ENCODE results near the gene TMEM50A. TPM values are rescaled to one million over a fixed set of nuclear protein-coding genes. Genes with fewer than 3 reads are reported as not detected.
"Not testable (repeated sequence)": the region's sequence is repeated elsewhere in the genome, so short reads cannot be mapped to it uniquely, and the experiment has no call there.

The TMEM50A gene
- total RNA-seq, 1 experiment from 2014 or later, result 95.9 TPM

- not testable (repeated sequence) for H3K27me3 ChIP-seq (ENCODE audit: insufficient read depth, low read length); H3K4ac ChIP-seq (ENCODE audit: low read depth, low read length)
- WGBS (ENCODE audit: extremely low coverage, insufficient read length, low lambda C conversion rate), result no CpG with 5 or more reads among the region's 9 CpGs
Measured at GRCh38 chr1:25322127-25322526, 16.0 kb upstream of the TMEM50A start.

GRCh38 chr1:25324407-25324806, 13.7 kb upstream of the TMEM50A start:
- H3K36me3 Mint-ChIP-seq (ENCODE audit: insufficient read depth in 1 of 3, low read depth in 3 of 3); H4K8ac ChIP-seq (replicated peaks; ENCODE audit: insufficient read length, low read depth, low read length); H3K4ac ChIP-seq (ENCODE audit: low read depth, low read length); H3K9me3 ChIP-seq (ENCODE audit: control insufficient read depth, low read depth, low read length); H2BK20ac ChIP-seq (ENCODE audit: low read depth, low read length, poor library complexity, severe bottlenecking); H3K18ac ChIP-seq (ENCODE audit: insufficient read length, low read depth, low read length); H3K4me1 ChIP-seq (ENCODE audit: insufficient read depth, low read length); H3K4me2 ChIP-seq (ENCODE audit: insufficient read depth, insufficient read length, low read length); H3K4me3 Mint-ChIP-seq; H4K91ac ChIP-seq (ENCODE audit: insufficient read length, low read depth, low read length); H3K14ac ChIP-seq (ENCODE audit: insufficient read depth, low read length); H3K27me3 ChIP-seq (ENCODE audit: insufficient read depth, low read length); H3K27me3 Mint-ChIP-seq (ENCODE audit: low read depth); H3K23ac ChIP-seq (ENCODE audit: insufficient read length, low read depth, low read length); H3K9me3 Mint-ChIP-seq; H2AFZ ChIP-seq (ENCODE audit: low read length); H3K4me1 Mint-ChIP-seq; DNase-seq; H2BK120ac ChIP-seq (ENCODE audit: low read depth, low read length, poor library complexity, severe bottlenecking); H2BK5ac ChIP-seq (ENCODE audit: insufficient read length, low read length); H3K27ac Mint-ChIP-seq; H3K79me1 ChIP-seq (ENCODE audit: insufficient read depth, low read depth, low read length, poor library complexity, severe bottlenecking); H3K23me2 ChIP-seq (ENCODE audit: insufficient read length, low read depth, low read length, poor library complexity, severe bottlenecking); H2BK12ac ChIP-seq (ENCODE audit: insufficient read length, low read depth, low read length); H3K79me2 ChIP-seq (ENCODE audit: insufficient read depth, low read length); H4K5ac ChIP-seq (ENCODE audit: insufficient read length, low read depth, low read length); H3K9ac ChIP-seq (ENCODE audit: extremely low read depth, insufficient read length, low read length); H2AK5ac ChIP-seq (ENCODE audit: insufficient read length, low read length); H2BK15ac ChIP-seq (ENCODE audit: low read depth, low read length); H4K20me1 ChIP-seq (ENCODE audit: control insufficient read depth, insufficient read depth, insufficient read length); H3K56ac ChIP-seq (ENCODE audit: insufficient read length, low read depth, low read length); H3T11ph ChIP-seq (ENCODE audit: low read length); H3K27ac ChIP-seq (ENCODE audit: insufficient read length, low read depth, low read length): not testable (repeated sequence)
- WGBS (ENCODE audit: extremely low coverage, insufficient read length, low lambda C conversion rate), result no CpG with 5 or more reads among the region's 3 CpGs

More at GRCh38 chr1:25322127-25322526, 16.0 kb upstream of the TMEM50A start:
- not testable (repeated sequence) for H4K8ac ChIP-seq (replicated peaks; ENCODE audit: insufficient read length, low read depth, low read length); H2AFZ ChIP-seq (ENCODE audit: low read length); DNase-seq; H3K14ac ChIP-seq (ENCODE audit: insufficient read depth, low read length); H3K27ac Mint-ChIP-seq; H3K4me1 Mint-ChIP-seq; H3K56ac ChIP-seq (ENCODE audit: insufficient read length, low read depth, low read length); H2BK12ac ChIP-seq (ENCODE audit: insufficient read length, low read depth, low read length); H3K4me3 Mint-ChIP-seq; H2BK120ac ChIP-seq (ENCODE audit: low read depth, low read length, poor library complexity, severe bottlenecking); H3K9me3 Mint-ChIP-seq; H2BK15ac ChIP-seq (ENCODE audit: low read depth, low read length); H2BK5ac ChIP-seq (ENCODE audit: insufficient read length, low read length); H3K23me2 ChIP-seq (ENCODE audit: insufficient read length, low read depth, low read length, poor library complexity, severe bottlenecking); H2BK20ac ChIP-seq (ENCODE audit: low read depth, low read length, poor library complexity, severe bottlenecking); H3K27me3 Mint-ChIP-seq (ENCODE audit: low read depth); H3K36me3 Mint-ChIP-seq (ENCODE audit: insufficient read depth in 1 of 3, low read depth in 3 of 3); H3K27ac ChIP-seq (ENCODE audit: insufficient read length, low read depth, low read length); H4K20me1 ChIP-seq (ENCODE audit: control insufficient read depth, insufficient read depth, insufficient read length); H3T11ph ChIP-seq (ENCODE audit: low read length); H4K5ac ChIP-seq (ENCODE audit: insufficient read length, low read depth, low read length); H4K91ac ChIP-seq (ENCODE audit: insufficient read length, low read depth, low read length); H3K23ac ChIP-seq (ENCODE audit: insufficient read length, low read depth, low read length); H2AK5ac ChIP-seq (ENCODE audit: insufficient read length, low read length); H3K9ac ChIP-seq (ENCODE audit: extremely low read depth, insufficient read length, low read length); H3K4me1 ChIP-seq (ENCODE audit: insufficient read depth, low read length); H3K9me3 ChIP-seq (ENCODE audit: control insufficient read depth, low read depth, low read length); H3K79me1 ChIP-seq (ENCODE audit: insufficient read depth, low read depth, low read length, poor library complexity, severe bottlenecking); H3K4me2 ChIP-seq (ENCODE audit: insufficient read depth, insufficient read length, low read length); H3K18ac ChIP-seq (ENCODE audit: insufficient read length, low read depth, low read length); H3K79me2 ChIP-seq (ENCODE audit: insufficient read depth, low read length)
